Activated gamma-delta T cell treated with Interleukin-2 at 50 U/mL for 16 hours (primary cell): ENCODE results near the gene PGK1.
"Not testable (repeated sequence)": the region's sequence is repeated elsewhere in the genome, so short reads cannot be mapped to it uniquely, and the experiment has no call there.

ENCODE experiments used
- DNase-seq: peaks from one replicate; pipeline ENCODE4 v3.0.0-alpha.2; 2020

PGK1 gene

GRCh38 chrX:78103623-78104446, at the start of gene PGK1:
PGK1 (plus strand) TSS chrX:78104248; CDS start chrX:78104341, 93 bp downstream.
- peak; percentile 90 for DNase-seq

DNA sequence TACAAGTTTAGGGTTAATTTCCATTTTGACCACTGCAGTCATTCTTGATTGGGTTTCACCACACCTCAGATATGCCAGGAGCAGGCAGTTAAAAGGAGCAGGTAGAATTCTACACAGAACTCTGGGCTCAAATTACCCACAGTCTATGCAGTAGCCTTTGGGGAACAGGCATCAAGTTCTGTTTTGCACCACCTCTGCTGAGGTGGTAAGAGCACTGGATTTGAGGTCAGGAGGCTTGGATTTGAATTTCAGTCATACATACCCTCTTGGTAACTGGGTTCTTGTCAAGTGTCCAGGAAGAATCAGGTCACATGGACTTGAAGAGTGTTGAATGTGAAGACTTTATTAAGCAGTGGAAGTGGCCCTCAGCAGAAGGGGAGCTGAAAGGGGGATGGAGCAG, 40.4 kb upstream of the PGK1 start:
- DNase-seq, result no peak

DNA sequence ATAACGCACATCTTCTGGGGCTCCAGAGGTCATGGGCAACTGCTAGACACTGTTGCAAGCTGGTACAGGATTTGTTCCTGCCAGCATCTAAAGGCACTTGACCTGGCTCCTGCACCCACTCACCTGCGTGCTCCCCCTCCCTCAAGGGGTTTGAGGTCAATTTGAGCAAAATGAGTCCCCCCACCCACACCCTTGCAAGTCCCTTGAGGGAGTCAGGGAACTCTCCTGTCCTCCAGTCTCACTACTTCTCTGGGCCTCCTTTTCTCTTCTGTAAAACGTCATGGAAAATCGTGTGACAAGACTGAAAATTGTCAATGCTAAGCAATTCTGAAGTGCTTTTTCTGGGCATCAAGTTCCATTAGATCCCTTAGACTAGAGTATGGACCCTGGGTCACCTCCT, 39.9 kb upstream of the PGK1 start:
- no peak for DNase-seq

- DNase-seq, result not testable (repeated sequence)
These were observed 39.1 kb upstream of the PGK1 start for GRCh38 chrX:78064698-78065601.

GRCh38 chrX:78066110-78066509, 37.9 kb upstream of the PGK1 start:
- no peak for DNase-seq

GRCh38 chrX:78071331-78071730, 32.7 kb upstream of the PGK1 start:
- no peak for DNase-seq

GRCh38 chrX:78073147-78074077, 30.6 kb upstream of the PGK1 start:
- peak; percentile 43 for DNase-seq

DNA sequence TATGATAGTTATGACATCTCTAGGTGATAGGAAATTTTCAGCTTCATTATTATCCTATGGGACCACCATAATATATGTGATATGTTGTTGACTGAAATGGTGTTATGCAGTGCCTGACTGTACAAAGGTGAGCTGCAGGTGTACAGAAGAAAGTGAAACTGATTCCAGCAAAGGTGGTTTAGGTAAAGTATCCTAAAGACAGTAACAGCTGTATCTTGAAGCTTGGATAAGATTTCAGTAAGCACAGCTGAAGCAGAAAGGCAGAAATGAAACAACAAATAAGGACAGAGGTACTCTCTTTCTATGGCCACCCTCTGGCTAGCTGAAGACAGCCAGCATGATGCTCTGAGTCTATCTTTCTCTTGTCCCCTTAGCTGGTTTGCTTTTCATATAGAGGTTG, 30.0 kb upstream of the PGK1 start:
- DNase-seq, result no peak

GRCh38 chrX:78075787-78076389, 28.2 kb upstream of the PGK1 start:
- DNase-seq, result no peak

DNA sequence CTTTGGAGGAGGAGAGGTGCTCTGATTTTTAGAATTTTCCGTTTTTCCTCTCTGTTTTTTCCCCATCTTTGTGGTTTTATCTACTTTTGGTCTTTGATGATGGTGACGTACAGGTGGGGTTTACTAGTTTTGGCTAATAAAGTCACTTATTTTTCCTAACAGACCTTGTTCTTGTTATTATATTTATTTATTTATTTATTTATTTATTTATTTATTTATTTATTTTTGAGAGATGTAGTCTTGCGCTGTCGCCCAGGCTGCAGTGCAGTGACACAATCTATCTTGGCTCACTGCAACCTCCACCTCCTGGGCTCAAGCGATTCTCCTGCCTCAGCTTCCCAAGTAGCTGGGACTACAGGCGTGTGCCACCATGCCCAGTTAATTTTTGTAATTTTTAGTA, 22.6 kb upstream of the PGK1 start:
- DNase-seq, result not testable (repeated sequence)

DNA sequence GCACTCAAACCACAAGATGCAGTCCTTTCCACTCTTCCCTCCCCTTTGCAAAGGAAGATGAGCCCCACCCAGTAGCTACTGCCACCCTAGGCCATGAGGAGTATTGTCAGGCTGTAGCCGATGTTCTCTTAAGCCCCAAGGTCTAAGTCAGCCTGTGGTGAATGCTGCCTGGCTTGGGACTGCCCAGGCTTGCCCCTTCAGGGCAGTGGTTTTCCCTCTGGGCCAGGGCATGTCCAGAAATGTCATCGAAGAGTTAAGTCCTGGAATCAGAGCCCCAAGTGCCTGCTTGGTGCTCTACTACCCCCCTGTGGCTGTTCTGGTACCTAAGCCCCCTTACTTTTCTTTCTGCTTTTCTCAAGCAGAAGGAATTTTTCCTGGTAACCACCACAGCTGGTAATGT, 11.8 kb upstream of the PGK1 start:
- DNase-seq, result no peak

DNA sequence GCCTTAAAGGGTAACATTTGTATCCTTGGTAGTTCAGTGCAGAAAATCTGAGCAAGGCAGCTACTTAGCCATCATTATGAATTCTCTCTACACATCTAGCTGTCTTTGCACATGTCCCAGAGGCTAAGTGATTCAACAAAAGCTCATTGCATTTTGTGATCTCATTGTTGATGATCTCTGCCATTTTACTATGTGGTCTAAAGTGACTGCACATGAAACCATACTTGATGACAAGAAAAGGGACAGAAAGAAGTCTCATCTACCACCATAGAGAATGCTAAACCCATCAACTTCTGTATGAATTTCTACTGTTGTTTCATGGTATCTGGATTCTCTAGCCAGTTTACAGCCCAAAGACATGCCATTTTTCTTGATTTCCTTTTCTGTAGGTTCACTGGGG, 5.9 kb upstream of the PGK1 start:
- no peak for DNase-seq

DNA sequence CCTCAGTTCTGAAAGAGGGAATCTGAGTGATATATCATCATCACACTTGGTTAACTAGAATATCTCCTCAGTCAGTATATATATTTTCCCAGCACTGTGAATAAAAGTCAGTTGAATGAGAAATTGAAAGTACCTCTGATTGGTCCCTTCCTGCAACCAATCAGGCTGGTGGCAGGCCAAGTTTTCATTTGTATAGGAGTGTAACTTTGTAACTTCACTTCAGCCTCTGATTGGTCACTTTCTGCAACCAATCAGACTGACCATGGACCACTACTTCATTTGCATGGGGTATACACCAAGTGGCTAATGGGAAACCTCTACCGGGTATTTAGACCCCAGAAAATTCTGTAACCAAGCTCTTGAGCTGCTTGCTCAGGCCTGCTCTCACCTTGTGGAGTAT, 2.0 kb upstream of the PGK1 start:
- DNase-seq, result no peak

DNA sequence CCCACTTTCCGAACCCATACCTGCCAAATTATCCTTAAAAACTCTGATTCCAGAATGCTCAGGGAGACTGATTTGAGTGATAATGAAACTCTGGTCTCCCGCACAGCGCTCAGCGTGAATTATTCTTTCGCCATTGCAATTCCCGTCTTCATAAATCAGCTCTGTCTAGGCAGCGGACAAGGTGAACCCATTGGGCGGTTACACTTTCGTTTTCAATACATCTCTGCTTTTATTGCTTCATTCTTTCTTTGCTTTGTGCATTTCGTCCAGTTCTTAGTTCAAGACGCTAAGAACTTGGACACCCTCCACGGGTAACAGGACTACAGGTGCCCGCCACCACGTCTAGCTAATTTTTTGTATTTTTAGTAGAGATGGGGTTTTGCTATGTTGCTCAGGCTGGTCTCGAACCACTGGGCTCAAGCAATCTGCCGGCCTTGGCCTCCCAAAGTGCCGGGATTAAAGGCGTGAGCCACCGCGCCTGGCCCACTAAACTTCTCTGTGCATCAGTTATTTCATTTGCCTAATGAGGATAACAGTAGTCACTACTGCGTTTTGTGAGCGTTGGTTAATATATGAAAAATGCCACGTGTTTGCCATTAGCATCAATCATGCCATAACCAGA, 936 bp upstream of the PGK1 start:
- no peak for DNase-seq

- no peak for DNase-seq
These were observed 564 bp downstream of the PGK1 start for GRCh38 chrX:78104447-78105176.

DNA sequence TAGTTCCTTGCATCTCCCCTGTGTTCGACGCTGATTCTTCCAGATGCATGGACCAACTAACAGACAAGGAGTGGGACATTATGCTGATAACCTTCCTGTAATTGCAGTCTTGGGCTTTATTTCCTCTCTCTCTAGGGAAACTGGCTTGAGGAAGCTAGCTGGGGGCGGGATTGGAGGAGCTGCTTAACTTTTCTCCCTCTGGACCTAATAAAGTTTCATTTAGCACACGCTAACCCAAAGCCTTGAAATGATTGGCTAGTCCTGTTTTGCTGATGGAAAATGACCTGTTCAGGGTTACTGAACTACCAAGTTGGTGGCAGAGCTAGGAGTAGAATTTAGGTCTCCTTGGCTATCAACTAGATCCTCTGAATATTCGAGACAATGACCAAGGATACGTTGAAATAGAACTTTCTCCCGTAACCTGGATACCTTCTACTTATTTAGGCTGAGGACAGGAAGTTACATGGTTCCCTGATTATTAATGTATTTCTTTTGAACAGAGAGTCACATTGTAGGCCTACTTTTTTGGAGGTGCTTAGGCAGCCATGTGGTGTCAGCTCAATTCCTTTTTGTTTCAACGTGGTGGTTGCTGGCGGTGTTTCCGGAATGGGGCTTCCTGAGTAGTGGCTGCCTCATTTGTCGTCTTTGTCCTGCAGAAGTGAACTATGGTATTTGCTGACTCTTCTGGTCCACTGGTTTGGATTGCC, 2.0 kb downstream of the PGK1 start:
- no peak for DNase-seq

- DNase-seq, result no peak
These were observed 2.6 kb downstream of the PGK1 start for GRCh38 chrX:78106651-78106986.

- DNase-seq, result no peak
These were observed 5.4 kb downstream of the PGK1 start for GRCh38 chrX:78109458-78109857.

DNA sequence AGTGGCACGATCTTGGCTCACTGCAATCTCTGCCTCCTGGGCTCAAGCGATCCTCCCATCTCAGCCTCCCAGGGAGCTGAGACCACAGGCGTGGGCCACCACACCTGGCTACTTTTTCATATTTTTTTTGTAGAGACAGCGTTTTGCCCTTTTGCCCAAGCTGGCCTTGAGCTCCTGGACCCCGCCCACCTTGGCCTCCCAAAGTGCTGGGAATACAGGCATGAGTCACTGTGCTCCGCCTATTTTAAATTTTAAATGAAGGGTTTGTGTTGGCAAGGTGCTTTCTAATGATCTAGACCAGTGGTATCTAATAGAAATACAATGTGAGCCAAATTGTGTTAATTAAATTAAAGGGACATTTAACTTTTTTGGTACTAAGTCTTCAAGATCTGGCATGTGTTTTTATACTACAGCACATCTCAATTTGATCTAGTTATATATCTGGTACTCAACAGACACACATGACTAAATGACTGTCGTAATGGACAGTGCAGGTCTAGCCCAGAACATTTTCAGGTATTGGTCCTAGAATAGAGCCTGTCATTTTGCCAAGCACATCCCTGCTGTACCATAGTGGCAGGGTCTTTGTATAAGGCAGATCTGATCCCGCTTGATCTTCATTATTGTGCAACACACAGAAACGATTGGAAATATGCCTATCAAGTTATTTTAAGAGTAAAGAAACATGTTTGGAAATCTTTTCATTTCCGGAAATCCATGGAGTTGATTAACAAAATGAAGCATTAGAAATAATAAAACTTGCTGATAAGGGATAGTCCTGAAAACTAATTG, 7.3 kb downstream of the PGK1 start:
- no peak for DNase-seq

- DNase-seq, result no peak
These were observed 12.3 kb downstream of the PGK1 start for GRCh38 chrX:78116365-78116764.
